Omental fat pad (tissue), 4 donors: ENCODE measurements around the gene VDR. TPM values are rescaled to one million over a fixed set of nuclear protein-coding genes. Genes with fewer than 3 reads are reported as not detected.
"Not testable (repeated sequence)": the region's sequence is repeated elsewhere in the genome, so short reads cannot be mapped to it uniquely, and the experiment has no call there.

Experiments
- ATAC-seq: fragments of 150-250 bp; one replicate; pipeline ENCODE4 v1.9.1; 2016; ENCODE audit warnings: mild to moderate bottlenecking, moderate library complexity; ENCODE audit not compliant: low FRiP score
- DNase-seq: peaks from one replicate; pipeline ENCODE4 v3.0.0-alpha.2; 2019; ENCODE audit warnings: low spot score
- CTCF ChIP-seq, 3 donors: fragments of 450-650 bp; IDR thresholded peaks; one replicate each; pipeline ENCODE4 v1.5.1; 2016 to 2017; ENCODE audit warnings: antibody characterized with exemption in 3 of 3, mild to moderate bottlenecking in 3 of 3, moderate library complexity in 2 of 3
- total RNA-seq, 4 donors: library from RNA; depleted of rRNA; stranded (reverse); fragments of >200 nt; gene quantifications; one replicate each; pipeline ENCODE4 v1.1.0, GENCODE V29; 2016

The VDR gene
- total RNA-seq, 4 donors from 2014 or later: 2.8 to 10.0 (median 6.3) TPM

DNA sequence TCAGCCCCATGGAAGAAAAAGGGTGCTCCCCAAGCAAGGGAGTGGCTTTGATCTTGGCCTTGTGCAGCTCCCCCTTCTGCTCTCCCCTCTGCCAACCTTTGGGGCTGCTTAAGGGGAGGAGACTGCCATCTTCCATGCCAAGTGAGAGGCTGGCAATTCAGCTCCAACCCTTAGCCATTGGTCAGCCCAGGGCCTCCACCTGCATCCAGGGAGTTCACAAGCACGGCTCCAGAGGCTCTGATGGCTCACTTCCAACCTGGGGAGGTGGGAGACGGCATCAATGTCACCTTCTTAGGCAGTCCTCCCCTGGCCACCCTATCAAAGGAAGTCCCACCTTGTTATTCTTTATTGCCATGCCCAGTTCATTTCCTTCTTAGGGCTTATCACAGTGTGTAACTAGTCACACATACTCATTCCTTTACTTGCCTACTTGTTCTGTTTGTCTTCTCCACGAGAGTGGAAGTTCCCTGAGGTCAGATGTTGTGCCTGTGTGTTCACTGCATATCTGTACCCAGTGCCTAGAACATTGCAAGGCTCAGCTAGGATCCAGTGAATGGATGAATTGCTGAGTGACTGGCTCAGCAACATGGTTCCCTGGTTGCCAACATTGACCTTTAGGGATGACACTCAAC lies 90.1 kb downstream of the VDR start:
- no peak for TF ChIP-seq CTCF (IDR thresholded peaks at IDR 0.05)
- no peak for ATAC-seq
- no peak for DNase-seq

GRCh38 chr12:47813511-47814196 lies 91.1 kb downstream of the VDR start:
- DNase-seq (no peak), ATAC-seq (peak; percentile 0)
- TF ChIP-seq CTCF (IDR thresholded peaks at IDR 0.05): no peak

- TF ChIP-seq CTCF (IDR thresholded peaks at IDR 0.05): no peak
- peak; percentile 68 for DNase-seq
- ATAC-seq: peak; percentile 75
These were observed 91.8 kb downstream of the VDR start for GRCh38 chr12:47812797-47813510.

DNA sequence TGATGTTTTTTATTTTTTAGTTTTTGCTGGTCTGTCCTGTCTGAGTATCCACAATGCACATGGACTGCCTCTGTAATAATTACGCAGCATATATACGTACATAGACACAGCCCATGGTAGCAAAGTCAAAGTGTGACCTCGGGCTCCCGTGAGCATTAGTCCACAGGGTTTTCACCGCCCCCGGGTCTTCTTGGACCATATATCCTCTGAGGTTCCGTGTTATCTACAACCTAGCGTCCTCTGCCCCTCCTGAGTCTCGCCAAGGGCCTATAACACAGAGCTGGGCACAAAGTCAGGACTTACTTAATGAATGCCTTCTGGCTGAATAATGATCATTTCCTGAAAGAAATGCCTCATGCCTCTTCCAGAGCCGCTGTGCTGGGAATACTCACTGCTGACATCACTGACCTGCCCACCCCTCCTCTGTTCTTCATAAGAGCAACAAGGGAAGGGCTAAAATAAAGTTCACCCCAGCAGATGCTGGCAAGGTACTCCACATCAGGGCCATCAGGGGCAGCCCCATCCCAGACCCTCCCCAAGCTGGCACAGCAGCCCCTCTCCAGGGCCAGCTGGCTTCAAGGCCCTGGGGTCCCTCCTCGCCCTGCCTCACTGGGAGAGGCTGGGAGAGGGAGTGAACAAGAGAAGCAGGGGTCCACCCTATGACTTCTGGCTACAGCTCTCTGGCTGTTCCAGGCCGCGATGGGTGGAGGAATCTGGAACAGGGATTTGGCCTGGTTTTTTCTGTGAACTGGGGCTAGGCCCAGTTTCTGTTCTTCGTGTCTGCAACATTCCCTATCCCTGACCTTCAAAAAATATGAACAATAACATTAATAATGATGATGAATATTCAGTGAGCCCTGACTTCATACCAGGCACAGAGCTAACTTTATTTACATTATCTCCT lies 93.0 kb downstream of the VDR start:
- ATAC-seq (peak; percentile 62), DNase-seq (peak; percentile 60)
- no peak for TF ChIP-seq CTCF (IDR thresholded peaks at IDR 0.05)

DNA sequence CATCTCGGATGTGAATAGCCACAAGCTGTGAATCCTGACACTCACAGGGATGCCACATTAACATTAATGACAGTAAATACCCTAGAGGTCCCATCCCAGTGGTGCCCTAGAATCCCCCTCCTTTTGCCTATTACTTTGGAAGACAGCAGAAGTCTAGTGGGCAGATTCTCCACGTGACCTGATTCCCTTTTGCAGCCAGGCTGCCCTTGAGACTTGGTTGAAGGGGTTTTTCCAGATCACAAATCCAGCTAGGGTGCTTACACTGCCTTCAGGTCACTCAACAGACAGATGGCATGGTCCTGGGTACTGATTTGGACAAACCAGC lies 93.8 kb downstream of the VDR start:
- ATAC-seq: no peak
- TF ChIP-seq CTCF (IDR thresholded peaks at IDR 0.05): no peak

DNA sequence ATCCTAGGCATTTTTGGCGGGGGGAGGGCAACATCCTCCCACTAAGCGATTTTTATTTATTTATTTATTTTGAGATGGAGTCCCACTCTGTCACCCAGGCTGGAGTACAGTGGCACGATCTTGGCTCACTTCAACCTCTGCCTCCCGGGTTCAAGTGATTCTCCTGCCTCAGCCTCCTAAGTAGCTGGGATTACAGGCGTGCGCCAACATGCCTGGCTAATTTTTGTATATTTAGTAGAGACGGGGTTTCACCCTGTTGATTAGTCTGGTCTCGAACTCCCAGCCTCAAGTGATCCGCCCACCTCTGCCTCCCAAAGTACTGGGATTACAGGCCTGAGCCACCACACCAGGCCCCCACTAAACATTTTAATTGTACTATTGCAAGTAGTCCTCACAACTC lies 95.3 kb downstream of the VDR start:
- not testable (repeated sequence) for ATAC-seq, DNase-seq

More for the DNA sequence above, 93.8 kb downstream of the VDR start:
- no peak for DNase-seq
